ENCODE results near the gene SCAMP4. TPM values are rescaled to one million over a fixed set of nuclear protein-coding genes. Genes with fewer than 3 reads are reported as not detected.
A peak's percentile ranks its signal among the peaks of the same experiment; 100 is the strongest.

Gene SCAMP4
- total RNA-seq, 1 experiment from 2014 or later = 81.3 TPM

DNA sequence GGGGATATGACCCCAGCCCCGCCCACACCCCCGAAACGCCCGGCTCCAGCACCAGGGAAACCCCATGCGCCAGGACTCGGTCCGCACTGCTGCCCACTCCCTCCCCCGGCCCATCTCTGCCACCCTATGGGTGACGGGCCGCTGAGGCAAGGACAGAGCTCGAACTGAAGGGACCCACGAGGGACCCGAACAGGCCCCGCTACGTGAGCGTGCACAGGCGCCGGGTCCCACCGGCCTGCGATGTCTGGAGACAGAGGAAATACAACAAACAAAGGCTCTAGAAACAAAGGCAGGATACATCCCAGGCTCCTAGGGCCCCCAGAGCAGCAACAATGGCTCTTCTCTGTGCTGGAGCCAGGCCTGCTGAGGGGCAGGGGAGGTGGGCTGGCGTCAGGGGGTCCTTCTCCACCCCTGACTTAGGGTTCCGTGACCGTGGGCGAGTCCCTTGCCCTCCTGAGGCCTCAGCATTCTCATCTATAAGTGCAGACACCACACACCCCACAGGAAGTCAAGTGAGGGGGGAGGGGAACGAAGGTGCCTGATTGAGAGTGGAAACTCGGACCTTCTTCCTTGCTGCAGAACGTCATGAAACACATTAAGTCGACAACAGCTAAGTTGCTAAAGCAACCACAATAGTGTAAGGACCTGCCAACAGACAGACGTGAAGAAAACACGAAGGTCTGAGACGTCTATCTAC is 23.0 kb upstream of the SCAMP4 start:
- Mint-ChIP-seq H3K4me1 (peaks cover 23% of the 10 kb centered on the region), H3K9me3 (no peaks in the 10 kb centered on the region), H3K27ac (peak overlapping the region; percentile 83), H3K36me3 (no peaks in the 10 kb centered on the region), H3K4me3 (peak overlapping the region; percentile 98), H3K27me3 (ENCODE audit: low read depth) (peaks cover 2% of the 10 kb centered on the region; the same call in 1 of the 2 replicates)
- DNase-seq (ENCODE audit: low spot score) (no peak), ATAC-seq (no peak)
- TF ChIP-seq SMAD3 (CRISPR knock-in tag; IDR thresholded peaks at IDR 0.05; ENCODE audit: borderline replicate concordance) = no peak
- TF ChIP-seq, protein P1, sequence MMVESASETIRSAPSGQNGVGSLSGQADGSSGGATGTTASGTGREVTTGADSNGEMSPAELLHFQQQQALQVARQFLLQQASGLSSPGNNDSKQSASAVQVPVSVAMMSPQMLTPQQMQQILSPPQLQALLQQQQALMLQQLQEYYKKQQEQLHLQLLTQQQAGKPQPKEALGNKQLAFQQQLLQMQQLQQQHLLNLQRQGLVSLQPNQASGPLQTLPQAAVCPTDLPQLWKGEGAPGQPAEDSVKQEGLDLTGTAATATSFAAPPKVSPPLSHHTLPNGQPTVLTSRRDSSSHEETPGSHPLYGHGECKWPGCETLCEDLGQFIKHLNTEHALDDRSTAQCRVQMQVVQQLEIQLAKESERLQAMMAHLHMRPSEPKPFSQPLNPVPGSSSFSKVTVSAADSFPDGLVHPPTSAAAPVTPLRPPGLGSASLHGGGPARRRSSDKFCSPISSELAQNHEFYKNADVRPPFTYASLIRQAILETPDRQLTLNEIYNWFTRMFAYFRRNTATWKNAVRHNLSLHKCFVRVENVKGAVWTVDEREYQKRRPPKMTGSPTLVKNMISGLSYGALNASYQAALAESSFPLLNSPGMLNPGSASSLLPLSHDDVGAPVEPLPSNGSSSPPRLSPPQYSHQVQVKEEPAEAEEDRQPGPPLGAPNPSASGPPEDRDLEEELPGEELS (CRISPR knock-in tag; IDR thresholded peaks at IDR 0.05) = no peak
- TF ChIP-seq, protein P2, sequence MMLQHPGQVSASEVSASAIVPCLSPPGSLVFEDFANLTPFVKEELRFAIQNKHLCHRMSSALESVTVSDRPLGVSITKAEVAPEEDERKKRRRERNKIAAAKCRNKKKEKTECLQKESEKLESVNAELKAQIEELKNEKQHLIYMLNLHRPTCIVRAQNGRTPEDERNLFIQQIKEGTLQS (CRISPR knock-in tag; conservative IDR thresholded peaks at IDR 0.05) = no peak
- no peak for TF ChIP-seq ETV6 (CRISPR knock-in tag; IDR thresholded peaks at IDR 0.05)
- TF ChIP-seq, protein P3, sequence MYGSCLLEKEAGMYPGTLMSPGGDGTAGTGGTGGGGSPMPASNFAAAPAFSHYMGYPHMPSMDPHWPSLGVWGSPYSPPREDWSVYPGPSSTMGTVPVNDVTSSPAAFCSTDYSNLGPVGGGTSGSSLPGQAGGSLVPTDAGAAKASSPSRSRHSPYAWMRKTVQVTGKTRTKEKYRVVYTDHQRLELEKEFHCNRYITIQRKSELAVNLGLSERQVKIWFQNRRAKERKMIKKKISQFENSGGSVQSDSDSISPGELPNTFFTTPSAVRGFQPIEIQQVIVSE (CRISPR knock-in tag; IDR thresholded peaks at IDR 0.05; ENCODE audit: borderline replicate concordance) = no peak
- no peak for TF ChIP-seq GTF2I (CRISPR knock-in tag; conservative IDR thresholded peaks at IDR 0.05)
- no peak for TF ChIP-seq ATF1 (CRISPR knock-in tag; IDR thresholded peaks at IDR 0.05)
- TF ChIP-seq, protein P4, sequence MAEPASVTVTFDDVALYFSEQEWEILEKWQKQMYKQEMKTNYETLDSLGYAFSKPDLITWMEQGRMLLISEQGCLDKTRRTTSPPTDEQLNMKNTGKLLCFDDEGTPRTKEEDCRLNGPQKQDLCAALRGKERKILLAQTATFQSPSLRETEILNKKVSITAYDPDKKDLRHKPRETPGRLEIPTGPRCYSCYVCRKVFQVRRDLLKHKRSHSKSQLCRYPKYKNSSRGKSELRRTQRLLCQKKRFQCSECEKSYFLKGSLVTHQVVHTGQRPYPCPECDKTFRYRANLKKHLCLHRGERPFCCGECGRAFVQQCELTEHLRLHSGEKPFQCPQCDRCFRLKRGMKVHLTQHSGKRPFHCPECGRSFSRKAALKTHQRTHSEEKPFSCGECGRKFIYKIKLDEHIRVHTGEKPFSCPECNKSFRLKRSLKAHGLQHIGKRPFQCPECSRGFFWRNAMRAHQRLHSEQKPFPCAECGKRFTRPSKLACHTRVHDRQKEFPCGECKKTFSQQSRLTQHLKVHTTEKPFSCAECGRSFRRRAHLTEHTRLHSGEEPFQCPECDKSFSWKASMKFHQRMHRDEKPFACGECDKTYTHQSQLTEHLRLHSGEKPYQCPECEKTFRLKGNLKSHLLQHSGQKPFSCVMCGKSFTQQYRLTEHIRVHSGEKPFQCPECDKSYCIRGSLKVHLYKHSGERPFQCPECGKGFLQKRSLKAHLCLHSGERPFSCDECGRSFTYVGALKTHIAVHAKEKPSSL (CRISPR knock-in tag; conservative IDR thresholded peaks at IDR 0.05) = no peak
- TF ChIP-seq ZNF138 (CRISPR knock-in tag; conservative IDR thresholded peaks at IDR 0.05) = no peak
- TF ChIP-seq ZNF423 (CRISPR knock-in tag; IDR thresholded peaks at IDR 0.05) = no peak
- TF ChIP-seq JUN (CRISPR knock-in tag; IDR thresholded peaks at IDR 0.05) = no peak
- TF ChIP-seq TEAD1 (CRISPR knock-in tag; IDR thresholded peaks at IDR 0.05) = no peak
- TF ChIP-seq FOXP1 (CRISPR knock-in tag; IDR thresholded peaks at IDR 0.05; ENCODE audit: borderline replicate concordance) = no peak
- ChIA-PET POLR2A (no interaction called here), CTCF (interaction anchor here (0.6 to 1.3 kb wide), 2 partner anchors 18 to 845 kb away, joined by 3 to 8 read pairs; no protein-coding TSS in a partner anchor)

DNA sequence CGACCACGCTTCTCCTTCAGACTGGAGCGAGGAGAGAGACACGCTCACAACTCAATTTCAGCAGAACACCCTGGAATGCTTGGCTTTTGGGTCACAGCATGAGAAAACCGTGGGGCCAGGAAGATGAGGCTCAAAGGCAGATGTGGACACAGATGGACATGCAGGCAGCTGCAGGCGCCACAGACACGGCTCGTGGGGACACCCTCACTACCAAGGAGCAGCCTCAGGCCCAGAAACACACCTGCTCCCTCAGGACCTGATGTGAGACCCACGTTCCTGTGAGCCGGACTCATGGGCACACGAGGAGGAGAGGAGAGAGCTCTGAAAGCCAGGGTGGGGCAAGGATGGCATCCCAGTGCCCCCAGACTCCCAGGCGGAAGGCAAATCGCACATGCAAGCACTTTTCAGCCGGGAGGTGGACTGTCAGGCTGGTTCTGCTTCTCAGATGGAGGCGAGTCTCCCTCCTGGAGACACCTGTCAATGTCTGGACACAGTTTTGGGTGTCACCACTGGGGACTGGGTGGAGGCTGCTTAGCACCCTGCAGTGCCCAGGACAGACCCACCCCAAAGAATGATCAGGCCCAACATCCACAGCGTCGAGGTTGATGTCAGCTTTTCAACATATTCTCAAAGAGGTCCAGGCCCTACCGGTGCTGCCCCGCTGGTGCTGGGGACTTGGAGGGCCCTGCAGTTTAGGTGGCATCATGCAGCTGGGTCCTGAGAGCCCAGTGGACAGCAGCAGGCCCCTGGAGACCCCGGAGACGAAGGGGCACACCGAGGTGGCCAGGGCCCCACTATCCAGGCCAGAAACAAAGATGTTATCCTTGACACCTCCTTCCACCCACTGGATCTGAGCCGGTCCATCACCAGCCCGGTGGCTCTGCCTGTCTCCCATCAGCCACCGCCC is 22.2 kb upstream of the SCAMP4 start:
- CTCF ChIA-PET = no interaction called here
- H3K27me3 Mint-ChIP-seq (ENCODE audit: low read depth) = peaks cover 2% of the 10 kb centered on the region; the same call in 1 of the 2 replicates
- H3K9me3 Mint-ChIP-seq = no peaks in the 10 kb centered on the region
- POLR2A ChIA-PET = no interaction called here
- DNase-seq (ENCODE audit: low spot score) (no peak), ATAC-seq (no peak)
- peak overlapping the region; percentile 83 for H3K27ac Mint-ChIP-seq
- H3K4me1 Mint-ChIP-seq = peaks cover 27% of the 10 kb centered on the region
- H3K4me3 Mint-ChIP-seq = peak overlapping the region; percentile 98
- TF ChIP-seq ZNF121 (CRISPR knock-in tag; IDR thresholded peaks at IDR 0.05) = no peak
- TF ChIP-seq FOXP1 (CRISPR knock-in tag; IDR thresholded peaks at IDR 0.05; ENCODE audit: borderline replicate concordance) = 0 out of 2 replicates have a peak, but pooled peaks have one; percentile 46
- TF ChIP-seq GABPB1 (CRISPR knock-in tag; IDR thresholded peaks at IDR 0.05) = no peak
- TF ChIP-seq TEAD1 (CRISPR knock-in tag; IDR thresholded peaks at IDR 0.05) = no peak
- TF ChIP-seq SP1 (CRISPR knock-in tag; conservative IDR thresholded peaks at IDR 0.05) = no peak
- TF ChIP-seq, protein P3 (CRISPR knock-in tag; IDR thresholded peaks at IDR 0.05; ENCODE audit: borderline replicate concordance) = no peak
- TF ChIP-seq, protein P5, sequence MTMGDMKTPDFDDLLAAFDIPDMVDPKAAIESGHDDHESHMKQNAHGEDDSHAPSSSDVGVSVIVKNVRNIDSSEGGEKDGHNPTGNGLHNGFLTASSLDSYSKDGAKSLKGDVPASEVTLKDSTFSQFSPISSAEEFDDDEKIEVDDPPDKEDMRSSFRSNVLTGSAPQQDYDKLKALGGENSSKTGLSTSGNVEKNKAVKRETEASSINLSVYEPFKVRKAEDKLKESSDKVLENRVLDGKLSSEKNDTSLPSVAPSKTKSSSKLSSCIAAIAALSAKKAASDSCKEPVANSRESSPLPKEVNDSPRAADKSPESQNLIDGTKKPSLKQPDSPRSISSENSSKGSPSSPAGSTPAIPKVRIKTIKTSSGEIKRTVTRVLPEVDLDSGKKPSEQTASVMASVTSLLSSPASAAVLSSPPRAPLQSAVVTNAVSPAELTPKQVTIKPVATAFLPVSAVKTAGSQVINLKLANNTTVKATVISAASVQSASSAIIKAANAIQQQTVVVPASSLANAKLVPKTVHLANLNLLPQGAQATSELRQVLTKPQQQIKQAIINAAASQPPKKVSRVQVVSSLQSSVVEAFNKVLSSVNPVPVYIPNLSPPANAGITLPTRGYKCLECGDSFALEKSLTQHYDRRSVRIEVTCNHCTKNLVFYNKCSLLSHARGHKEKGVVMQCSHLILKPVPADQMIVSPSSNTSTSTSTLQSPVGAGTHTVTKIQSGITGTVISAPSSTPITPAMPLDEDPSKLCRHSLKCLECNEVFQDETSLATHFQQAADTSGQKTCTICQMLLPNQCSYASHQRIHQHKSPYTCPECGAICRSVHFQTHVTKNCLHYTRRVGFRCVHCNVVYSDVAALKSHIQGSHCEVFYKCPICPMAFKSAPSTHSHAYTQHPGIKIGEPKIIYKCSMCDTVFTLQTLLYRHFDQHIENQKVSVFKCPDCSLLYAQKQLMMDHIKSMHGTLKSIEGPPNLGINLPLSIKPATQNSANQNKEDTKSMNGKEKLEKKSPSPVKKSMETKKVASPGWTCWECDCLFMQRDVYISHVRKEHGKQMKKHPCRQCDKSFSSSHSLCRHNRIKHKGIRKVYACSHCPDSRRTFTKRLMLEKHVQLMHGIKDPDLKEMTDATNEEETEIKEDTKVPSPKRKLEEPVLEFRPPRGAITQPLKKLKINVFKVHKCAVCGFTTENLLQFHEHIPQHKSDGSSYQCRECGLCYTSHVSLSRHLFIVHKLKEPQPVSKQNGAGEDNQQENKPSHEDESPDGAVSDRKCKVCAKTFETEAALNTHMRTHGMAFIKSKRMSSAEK (CRISPR knock-in tag; IDR thresholded peaks at IDR 0.05; ENCODE audit: borderline replicate concordance) = no peak
- TF ChIP-seq, protein P6, sequence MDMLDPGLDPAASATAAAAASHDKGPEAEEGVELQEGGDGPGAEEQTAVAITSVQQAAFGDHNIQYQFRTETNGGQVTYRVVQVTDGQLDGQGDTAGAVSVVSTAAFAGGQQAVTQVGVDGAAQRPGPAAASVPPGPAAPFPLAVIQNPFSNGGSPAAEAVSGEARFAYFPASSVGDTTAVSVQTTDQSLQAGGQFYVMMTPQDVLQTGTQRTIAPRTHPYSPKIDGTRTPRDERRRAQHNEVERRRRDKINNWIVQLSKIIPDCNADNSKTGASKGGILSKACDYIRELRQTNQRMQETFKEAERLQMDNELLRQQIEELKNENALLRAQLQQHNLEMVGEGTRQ (CRISPR knock-in tag; IDR thresholded peaks at IDR 0.05) = no peak
- H3K36me3 Mint-ChIP-seq = no peaks in the 10 kb centered on the region
